Endothelial cell (in vitro differentiated cells): ENCODE measurements around the gene TTC16. TPM values are rescaled to one million over a fixed set of nuclear protein-coding genes. Genes with fewer than 3 reads are reported as not detected.

Experiments used
- DNase-seq: peaks from one replicate; pipeline ENCODE4 v3.0.0; 2021; ENCODE audit warnings: low spot score
- H3K27ac Mint-ChIP-seq: one replicate; pipeline ENCODE4 v1.8.0; 2021; ENCODE audit warnings: mixed read lengths, inconsistent platforms; ENCODE audit not compliant: unreplicated experiment
- H3K27me3 Mint-ChIP-seq: one replicate; pipeline ENCODE4 v1.8.0; 2021; ENCODE audit warnings: mild to moderate bottlenecking, moderate library complexity, mixed read lengths, inconsistent platforms; ENCODE audit not compliant: unreplicated experiment
- H3K36me3 Mint-ChIP-seq: one replicate; pipeline ENCODE4 v1.8.0; 2021; ENCODE audit warnings: mild to moderate bottlenecking, low read depth, mixed read lengths, inconsistent platforms; ENCODE audit not compliant: unreplicated experiment
- H3K4me1 Mint-ChIP-seq: one replicate; pipeline ENCODE4 v1.8.0; 2021; ENCODE audit warnings: mild to moderate bottlenecking, mixed read lengths, inconsistent platforms; ENCODE audit not compliant: unreplicated experiment
- H3K4me3 Mint-ChIP-seq: one replicate; pipeline ENCODE4 v1.8.0; 2021; ENCODE audit warnings: mild to moderate bottlenecking, mixed read lengths, inconsistent platforms; ENCODE audit not compliant: unreplicated experiment
- H3K9me3 Mint-ChIP-seq: one replicate; pipeline ENCODE4 v1.8.0; 2021; ENCODE audit warnings: mixed read lengths, inconsistent platforms; ENCODE audit not compliant: unreplicated experiment
- total RNA-seq: library from RNA; stranded (reverse); fragmentation: NEBNext Ultra II Directional; extraction: Animal tissue kit (Norgen Biotek cat#: 25700); gene quantifications from one replicate; pipeline ENCODE4 v1.2.1, GENCODE V29; 2021; ENCODE audit not compliant: unreplicated experiment
- TF ChIP-seq, protein P1 (sequence below): fragments of 200-600 bp; sonication (generic); IDR thresholded peaks from one replicate; pipeline ENCODE4 v1.5.0; 2021; ENCODE audit warnings: antibody characterized with exemption; ENCODE audit not compliant: unreplicated experiment

The TTC16 gene
- total RNA-seq, 1 donor from 2014 or later: 0.08 TPM

DNA sequence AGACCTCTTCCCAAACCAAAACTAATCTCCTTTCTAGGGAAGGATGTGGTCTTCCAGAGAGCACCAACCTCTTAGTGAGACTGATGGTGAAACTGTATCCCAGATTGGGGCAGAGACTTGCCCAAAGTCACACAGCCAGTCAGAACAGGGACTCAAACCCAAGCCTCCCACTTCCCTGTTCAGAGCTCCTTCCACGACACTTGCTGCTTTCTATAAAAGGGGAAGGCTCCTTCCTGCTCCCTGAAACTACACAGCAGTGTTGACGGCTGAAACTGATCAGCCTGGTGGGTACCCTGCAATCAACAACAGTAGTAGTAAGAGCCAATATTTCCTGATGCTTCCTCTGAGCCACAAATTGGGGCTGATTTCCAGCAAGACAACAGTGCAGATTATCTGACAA is 17.7 kb downstream of the TTC16 start:
- Mint-ChIP-seq H3K9me3 (no peaks in the 10 kb centered on the region), H3K4me1 (peaks cover 25% of the 10 kb centered on the region), H3K27me3 (peaks cover 15% of the 10 kb centered on the region), H3K4me3 (peak overlapping the region; percentile 76), H3K36me3 (peaks cover 17% of the 10 kb centered on the region), H3K27ac (no peak overlapping the region)
- no peak for DNase-seq
- TF ChIP-seq, protein P1, sequence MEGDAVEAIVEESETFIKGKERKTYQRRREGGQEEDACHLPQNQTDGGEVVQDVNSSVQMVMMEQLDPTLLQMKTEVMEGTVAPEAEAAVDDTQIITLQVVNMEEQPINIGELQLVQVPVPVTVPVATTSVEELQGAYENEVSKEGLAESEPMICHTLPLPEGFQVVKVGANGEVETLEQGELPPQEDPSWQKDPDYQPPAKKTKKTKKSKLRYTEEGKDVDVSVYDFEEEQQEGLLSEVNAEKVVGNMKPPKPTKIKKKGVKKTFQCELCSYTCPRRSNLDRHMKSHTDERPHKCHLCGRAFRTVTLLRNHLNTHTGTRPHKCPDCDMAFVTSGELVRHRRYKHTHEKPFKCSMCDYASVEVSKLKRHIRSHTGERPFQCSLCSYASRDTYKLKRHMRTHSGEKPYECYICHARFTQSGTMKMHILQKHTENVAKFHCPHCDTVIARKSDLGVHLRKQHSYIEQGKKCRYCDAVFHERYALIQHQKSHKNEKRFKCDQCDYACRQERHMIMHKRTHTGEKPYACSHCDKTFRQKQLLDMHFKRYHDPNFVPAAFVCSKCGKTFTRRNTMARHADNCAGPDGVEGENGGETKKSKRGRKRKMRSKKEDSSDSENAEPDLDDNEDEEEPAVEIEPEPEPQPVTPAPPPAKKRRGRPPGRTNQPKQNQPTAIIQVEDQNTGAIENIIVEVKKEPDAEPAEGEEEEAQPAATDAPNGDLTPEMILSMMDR: no peak

DNA sequence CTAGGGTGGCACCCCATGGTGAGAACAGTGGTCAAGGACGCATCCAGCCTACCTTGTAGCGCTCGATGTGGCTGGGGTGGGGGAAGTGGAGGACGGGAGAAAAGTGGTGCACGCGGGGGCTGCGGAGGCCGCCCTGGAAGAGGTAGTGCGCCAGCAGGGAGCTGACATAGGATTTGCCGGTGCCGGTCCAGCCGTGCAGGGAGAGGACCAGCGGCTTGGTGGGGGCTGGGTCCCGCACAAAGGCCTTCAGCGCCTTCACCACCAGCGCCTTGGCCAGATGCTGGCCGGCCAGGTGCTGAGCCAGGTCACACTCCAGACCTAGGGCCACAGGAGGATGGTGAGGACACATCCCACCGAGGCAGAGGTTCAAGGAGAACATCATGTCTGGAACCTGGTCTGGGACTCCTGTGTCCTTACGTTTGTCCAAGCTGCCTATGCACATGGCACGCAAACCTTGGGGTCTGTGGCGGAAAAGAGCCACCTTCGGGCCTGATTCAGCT is 18.4 kb downstream of the TTC16 start:
- H3K9me3 Mint-ChIP-seq: no peaks in the 10 kb centered on the region
- peaks cover 23% of the 10 kb centered on the region for H3K36me3 Mint-ChIP-seq
- peak overlapping the region; percentile 76 for H3K4me3 Mint-ChIP-seq
- DNase-seq: no peak
- TF ChIP-seq, protein P1: no peak
- H3K4me1 Mint-ChIP-seq: peaks cover 25% of the 10 kb centered on the region
- peaks cover 15% of the 10 kb centered on the region for H3K27me3 Mint-ChIP-seq
- no peak overlapping the region for H3K27ac Mint-ChIP-seq

DNA sequence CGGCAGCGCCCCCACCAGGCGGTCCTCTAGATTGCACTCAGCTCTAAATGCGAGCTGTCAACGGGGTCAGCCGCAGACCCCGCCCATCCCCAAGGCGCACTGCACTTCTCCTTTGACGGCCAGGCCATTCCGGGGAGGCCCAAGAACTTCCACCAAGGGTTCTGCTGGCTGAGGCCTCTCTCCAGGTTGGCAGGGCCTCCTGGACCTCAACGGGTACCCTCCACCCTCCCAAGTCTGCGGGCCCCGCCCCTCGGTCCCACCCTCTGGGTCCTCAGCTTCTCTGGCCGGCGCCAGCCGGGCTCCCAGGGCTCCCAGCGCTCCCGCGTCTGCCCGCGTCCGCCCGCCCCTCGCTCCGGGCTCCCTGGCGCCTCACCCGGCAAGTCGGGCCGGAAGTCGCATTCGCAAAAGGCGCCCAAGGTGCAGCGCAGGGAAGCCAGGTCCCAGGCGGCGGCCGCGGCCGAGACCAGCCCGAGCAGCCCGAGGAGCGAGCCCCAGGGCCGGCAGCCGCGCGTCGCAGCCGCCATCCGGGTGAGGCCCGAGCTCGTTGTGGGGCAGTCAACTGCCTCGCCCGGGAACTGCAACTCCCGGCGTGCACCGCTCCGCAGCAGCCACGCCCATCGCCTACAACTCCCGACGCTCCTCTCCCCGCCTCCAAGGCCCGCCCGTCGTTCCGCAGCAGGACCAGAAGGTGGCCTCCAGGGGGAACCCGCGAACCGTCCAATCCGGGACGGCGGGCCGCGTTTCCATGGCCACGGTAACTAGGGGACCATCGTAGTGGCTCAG is 19.1 kb downstream of the TTC16 start, which contains the start of gene TOR2A:
Gene TOR2A, minus strand, starts transcription at position 548 of the 783 bp plus-strand sequence. Its CDS starts 24 bp downstream, at position 524.
- TF ChIP-seq, protein P1: peak; percentile 86
- peaks cover 25% of the 10 kb centered on the region for H3K4me1 Mint-ChIP-seq
- H3K27ac Mint-ChIP-seq: peak within 1 kb of the TSS; percentile 98
- peaks cover 16% of the 10 kb centered on the region for H3K27me3 Mint-ChIP-seq
- no peaks in the 10 kb centered on the region for H3K9me3 Mint-ChIP-seq
- H3K36me3 Mint-ChIP-seq: peaks cover 24% of the 10 kb centered on the region
- peak within 1 kb of the TSS; percentile 93 for H3K4me3 Mint-ChIP-seq
- DNase-seq: peak; percentile 100

DNA sequence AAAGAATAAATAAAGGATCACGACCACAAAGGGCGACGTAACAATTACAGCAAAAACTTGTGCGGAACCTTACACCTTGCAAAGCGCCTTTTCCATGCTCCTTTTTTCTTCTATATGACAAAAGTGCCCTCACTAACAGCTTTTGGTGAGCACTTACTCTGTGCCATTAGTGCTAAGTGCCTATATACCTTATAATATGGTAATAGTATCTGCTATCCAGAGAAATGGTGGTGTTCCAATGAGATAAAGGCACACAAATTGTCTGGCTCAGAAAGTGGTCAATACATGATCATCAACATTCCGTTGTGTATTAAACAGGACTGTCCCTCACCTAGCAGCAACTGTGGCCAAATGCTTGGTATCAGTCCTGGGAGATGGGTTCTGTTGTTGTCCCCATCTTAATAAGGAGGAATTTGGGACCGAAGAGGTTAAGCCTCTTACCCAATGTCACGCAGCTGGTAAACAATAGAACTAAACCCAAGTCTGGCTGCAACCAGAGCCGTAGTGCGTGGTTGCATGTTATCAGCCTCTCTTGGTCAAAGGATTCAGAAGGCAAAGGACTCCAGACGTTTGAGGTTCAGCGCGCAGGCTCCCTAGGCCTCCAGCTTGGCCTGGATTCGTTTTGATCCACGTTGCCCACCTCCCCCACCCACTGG is 19.8 kb downstream of the TTC16 start:
- Mint-ChIP-seq H3K36me3 (peaks cover 24% of the 10 kb centered on the region), H3K9me3 (no peaks in the 10 kb centered on the region), H3K27ac (peak overlapping the region; percentile 98), H3K4me1 (peaks cover 25% of the 10 kb centered on the region), H3K4me3 (peak overlapping the region; percentile 93), H3K27me3 (peaks cover 16% of the 10 kb centered on the region)
- peak; percentile 36 for DNase-seq
- TF ChIP-seq, protein P1: no peak

DNA sequence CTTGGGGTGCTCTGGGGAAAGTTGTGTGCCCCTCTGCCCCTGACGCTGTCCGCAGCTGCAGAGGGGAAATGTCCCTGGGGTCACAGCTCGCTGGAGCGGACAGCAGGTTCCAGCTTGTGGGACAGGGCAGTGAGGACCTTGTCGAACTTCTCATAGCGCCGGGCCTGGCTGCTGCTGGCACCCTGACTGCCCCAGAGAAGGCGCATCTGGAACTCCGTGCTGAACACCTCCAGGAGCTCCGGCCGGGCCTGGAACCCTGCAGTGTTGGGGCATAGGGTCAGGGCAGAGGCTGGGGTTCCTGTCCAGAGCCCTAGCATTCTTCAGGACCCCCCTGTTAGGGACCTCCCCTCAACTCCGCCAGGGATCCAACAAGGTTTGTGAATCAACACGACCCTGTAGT is 22.8 kb downstream of the TTC16 start:
- Mint-ChIP-seq H3K4me1 (peaks cover 25% of the 10 kb centered on the region), H3K9me3 (no peaks in the 10 kb centered on the region), H3K4me3 (peak overlapping the region; percentile 47), H3K27ac (no peak overlapping the region), H3K27me3 (peaks cover 22% of the 10 kb centered on the region), H3K36me3 (peaks cover 34% of the 10 kb centered on the region)
- TF ChIP-seq, protein P1: no peak
- DNase-seq: no peak
